Epidermal melanocyte (primary cell): ENCODE data around the gene ARSG.

Experiments used
- DNase-seq: peaks from one replicate; pipeline ENCODE4 v3.0.0; 2011; ENCODE audit warnings: low spot score; ENCODE audit not compliant: insufficient read length

Gene ARSG

DNA sequence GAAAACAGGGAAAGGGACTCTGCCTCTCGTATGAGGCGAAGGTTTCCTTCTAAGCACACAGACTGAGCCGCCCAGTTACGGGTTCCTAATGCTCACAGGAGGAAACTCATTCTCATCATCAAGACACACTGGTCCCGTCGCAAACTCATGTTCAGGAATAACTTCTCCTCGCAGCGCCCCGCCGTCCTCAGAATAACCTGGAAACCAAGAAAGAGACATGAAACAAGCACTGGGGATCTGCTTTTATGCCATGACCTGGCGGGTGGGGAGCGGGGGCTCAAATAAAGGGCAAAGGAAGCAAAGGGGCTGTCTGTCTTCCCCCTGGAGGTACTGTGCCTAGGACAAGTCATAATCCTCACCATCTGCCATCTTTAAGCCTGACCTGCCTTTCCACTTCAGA is 134.7 kb downstream of the ARSG start:
- DNase-seq = no peak

DNA sequence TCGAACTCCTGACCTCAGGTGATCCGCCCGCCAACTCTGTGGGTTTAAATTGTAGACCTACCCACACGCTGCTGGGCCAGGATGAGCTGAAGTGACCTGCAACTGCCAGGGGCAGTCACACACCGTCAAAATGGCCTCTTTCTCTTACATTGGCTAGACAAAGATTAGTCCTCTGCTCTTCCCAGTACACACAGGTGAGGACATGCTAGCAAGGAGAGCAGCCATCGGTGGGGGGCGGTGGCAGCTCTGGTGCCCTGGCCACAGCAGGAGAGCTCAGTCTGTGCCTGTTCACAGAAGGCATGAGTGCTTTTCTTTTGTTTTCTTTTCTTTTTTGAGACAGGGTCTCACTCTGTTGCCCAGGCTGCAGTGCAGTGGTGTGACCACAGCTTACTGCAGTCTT is 136.3 kb downstream of the ARSG start:
- no peak for DNase-seq

DNA sequence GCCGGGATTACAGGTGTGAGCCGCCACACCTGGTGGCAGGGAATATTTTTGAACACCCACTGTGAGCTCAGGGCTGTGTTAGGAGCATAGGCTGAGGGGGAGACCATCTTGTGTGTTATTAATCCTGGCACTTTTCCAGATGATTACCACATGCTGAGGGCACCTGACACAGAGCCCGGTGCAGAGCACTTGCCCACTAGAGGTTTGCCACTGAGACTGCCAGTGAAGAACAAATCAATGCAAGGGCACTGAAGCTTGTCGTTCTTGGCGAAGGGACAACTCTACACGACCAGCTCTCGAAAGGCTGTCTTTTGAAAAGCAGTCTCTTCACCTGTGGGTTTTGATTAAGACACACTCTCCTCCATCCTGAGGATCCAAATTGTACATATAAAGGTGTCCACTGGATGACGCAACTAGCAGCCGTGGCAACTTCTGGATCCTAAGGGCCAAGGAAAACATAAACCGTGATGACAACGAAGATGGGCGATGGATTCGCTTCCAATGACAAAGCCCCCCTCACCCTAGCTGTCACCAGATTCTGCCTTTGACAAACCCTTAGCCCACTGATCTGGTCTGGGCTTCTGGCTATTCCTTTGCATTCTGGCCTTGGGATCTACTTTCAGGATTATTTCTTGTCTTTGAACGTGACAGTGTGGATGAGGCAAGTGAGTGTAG is 137.3 kb downstream of the ARSG start:
- DNase-seq = no peak

DNA sequence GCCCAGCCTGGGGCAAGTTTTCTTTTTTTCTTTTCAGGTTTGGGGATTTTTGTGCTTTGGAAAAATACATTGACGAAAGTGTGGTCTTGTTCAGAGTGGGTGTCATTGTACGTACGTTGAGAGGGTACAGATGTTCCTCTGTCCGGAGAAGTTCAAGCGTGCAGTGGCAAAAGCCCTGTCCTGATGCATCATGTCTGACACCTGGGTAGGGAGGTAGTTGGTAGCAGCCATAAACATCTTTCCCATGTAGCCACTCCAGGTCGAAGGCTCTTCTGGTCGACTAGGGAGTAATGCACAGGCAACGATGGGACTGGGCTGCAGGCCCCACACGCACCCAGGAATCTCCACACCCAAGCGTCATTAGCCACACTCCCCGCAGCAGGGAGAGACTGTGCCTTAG is 138.6 kb downstream of the ARSG start:
- no peak for DNase-seq

DNA sequence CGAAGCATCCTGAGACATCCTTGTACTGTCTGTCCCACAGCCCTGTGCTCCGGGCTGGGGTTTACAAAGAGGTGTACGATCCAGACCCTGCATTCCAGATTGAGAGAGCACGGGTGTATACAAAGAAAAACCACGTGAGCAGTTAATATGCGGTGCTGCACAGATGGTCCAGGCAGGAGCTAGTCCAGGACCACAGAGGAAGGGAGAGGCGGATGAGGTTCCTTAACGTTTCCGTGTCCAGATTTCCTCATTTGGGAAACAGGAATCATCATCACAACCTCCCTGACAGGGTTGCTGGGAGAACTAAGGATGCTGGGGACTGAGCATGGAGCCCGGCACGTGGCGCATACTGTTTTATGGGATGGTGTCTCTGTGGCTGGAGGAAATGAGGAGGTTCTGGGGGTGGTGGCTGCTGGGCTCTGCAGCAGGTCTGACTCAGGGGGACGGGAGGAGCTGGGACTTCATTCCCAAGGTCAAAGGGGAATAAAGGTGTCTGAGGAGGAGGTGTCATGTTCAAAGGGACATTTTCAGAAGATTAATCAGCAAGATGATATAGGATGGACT is 139.8 kb downstream of the ARSG start:
- no peak for DNase-seq

DNA sequence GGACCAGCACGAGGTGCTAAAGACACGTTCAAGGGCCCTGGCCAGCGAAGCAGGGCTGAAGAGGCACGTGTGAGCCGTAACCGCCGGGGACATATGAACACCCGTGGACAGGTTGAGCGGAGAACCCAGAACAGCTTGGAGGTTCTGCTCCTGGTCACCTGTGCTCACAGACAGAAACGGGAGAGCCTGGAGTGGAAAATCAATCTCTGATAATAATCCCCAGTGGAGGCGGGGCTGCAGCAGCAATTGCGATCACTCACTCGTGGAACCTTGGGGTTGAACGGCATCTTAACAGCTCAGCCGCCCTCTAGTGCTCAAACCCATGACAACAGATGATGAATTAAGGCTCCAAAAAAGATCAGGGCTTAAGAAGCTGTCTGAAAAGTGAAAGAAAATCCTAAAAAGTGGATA is 140.4 kb downstream of the ARSG start:
- DNase-seq = no peak

GRCh38 chr17:68432086-68432864 is 141.0 kb downstream of the ARSG start:
- no peak for DNase-seq

- DNase-seq = no peak
Measured at GRCh38 chr17:68433211-68433610, 141.9 kb downstream of the ARSG start.

- no peak for DNase-seq
Measured at GRCh38 chr17:68433911-68434508, 142.7 kb downstream of the ARSG start.

DNA sequence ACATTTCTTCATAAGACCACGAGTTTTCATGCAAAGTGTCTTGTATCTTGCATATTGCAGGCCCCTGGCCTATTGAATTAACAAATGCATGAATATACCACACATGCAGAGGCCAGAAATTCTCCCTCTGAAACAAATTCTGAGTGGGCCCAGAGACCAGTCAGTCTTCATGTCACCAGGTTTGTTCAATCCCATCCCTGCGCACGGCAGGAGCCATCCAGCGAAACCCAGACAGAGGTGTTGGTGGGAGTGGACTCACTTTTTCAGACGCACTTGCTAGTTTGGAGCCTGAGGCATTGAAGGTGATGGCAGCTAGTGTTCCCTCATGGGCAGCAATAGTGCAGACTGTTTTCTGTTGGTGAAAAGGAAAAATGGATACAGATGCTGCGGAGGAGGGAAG is 144.1 kb downstream of the ARSG start:
- DNase-seq = no peak

DNA sequence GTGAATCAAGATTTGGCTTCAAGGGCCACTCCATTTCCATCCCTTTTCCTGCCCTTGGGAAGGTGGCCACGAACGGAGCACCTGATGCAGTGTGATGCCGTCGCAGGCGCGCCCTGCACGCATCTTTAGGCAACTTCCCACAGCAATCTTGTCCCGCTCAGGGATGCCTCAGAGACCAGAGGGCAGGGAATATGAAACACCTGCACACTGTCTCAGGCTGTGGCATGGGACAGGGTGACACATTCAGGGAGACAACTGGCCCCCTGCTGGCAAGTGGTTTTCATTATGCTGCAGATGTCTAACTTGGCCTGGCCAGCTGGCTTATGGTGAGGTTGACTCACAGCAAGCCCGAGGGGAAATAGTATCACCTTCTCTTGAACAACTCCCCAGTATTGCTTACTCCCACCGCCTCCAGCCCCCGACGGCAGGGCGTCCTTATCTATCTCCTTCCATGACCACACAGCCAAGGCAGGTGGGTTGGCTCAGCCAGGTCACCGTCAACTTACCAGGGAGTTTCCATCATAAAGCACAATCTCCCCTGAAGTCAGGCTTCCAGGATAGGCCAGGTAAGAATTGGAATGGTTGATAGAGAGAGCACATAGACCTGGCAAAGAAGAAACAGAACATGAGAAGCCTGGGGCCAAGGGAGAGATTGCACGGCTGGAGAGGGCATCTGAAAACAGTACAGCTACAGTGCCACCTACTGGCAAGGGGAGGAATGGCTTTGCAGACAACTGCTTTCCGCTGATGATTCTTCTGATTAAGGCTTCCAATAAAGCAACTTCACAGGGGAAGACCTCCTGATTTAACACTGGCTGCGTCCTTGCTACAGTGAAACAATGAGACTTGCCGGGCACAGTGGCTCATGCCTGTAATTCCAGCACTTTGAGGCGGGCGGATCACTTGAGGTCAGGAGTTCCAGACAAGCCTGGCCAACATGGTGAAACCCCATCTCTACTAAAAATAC is 144.9 kb downstream of the ARSG start:
- peak; percentile 73 for DNase-seq

GRCh38 chr17:68437979-68438822 is 146.9 kb downstream of the ARSG start:
- no peak for DNase-seq

DNA sequence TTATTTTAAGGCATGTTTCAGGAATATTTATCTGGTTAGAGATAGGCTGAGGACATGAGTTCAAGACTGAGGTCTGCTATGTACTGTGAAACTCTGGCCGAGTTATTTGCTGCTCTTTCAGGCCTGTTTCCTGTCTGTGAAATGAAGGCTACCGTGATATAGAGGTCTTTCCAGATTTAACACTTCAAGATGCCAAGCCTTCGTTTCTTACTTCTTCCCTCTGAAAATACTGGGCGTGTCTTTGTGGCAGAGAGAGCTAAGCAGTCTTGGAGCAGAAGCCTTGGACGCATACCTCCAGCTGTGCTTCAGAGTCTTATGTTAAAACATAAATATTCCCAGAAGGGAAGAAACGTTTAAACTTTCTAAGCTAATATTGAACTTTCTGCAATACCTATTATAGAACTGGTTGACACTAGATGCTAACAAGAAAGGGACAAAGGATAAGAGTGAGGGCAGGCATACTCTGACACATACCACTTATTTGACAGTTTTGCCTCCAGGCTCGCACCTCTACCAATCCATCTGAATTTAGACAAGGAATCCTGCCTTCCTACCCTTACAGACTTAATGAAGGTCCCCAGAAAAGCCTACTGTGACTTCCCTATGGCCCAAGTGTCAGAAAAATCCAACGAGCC is 148.5 kb downstream of the ARSG start:
- DNase-seq = no peak

- DNase-seq = no peak
Measured at GRCh38 chr17:68440526-68440925, 149.2 kb downstream of the ARSG start.

- DNase-seq = no peak
Measured at GRCh38 chr17:68441070-68441770, 149.9 kb downstream of the ARSG start.

- no peak for DNase-seq
Measured at GRCh38 chr17:68443972-68444464, 152.7 kb downstream of the ARSG start.

GRCh38 chr17:68445671-68446070 is 154.4 kb downstream of the ARSG start:
- no peak for DNase-seq

DNA sequence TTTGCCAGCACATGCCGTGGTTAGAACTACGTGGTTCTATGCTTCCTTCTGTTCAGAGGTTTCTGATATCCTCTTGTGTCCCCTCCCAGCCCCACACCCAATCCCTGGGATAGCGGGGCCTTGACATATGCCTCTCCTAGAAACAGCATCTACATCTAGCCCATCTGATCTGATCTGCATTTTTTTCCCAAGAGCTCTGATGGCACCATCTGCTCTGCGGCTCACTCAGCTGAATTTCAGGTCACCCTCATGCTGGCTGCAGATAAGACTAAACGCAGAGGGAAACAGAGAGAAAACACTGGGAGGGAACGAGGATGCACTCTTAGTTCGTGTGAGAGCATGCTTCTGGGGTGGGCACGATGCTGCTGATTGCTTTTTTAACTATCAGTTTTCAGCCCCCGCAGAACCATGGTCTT is 155.3 kb downstream of the ARSG start:
- DNase-seq = no peak
